GM10248 (cell line): ENCODE results near the gene HOOK1.

Experiments used
- CTCF ChIA-PET: fragments of 300-600 bp; sonication (Branson Sonifier 250); formaldehyde crosslinking; extraction: SDS; loops from one replicate; lab custom pipeline; 2021; ENCODE audit warnings: antibody characterized with exemption; lab: Yijun Ruan, JAX
- POLR2A ChIA-PET: fragments of 350-650 bp; sonication (Branson Sonifier 250); formaldehyde crosslinking; extraction: SDS; loops from one replicate; lab custom pipeline; 2020; ENCODE audit warnings: antibody characterized with exemption; lab: Yijun Ruan, JAX
- DNase-seq: peaks from one replicate; pipeline ENCODE4 v3.0.0; 2012; ENCODE audit errors: extremely low spot score
- TF ChIP-seq, protein P1 (sequence below): IDR thresholded peaks from 2 replicates; pipeline ENCODE4 v1.5.1; 2012; ENCODE audit warnings: mild to moderate bottlenecking, low read depth; ENCODE audit errors: extremely low read depth, missing control alignments, control extremely low read depth

The HOOK1 gene

GRCh38 chr1:59879996-59880505, 65.3 kb downstream of the HOOK1 start:
- POLR2A ChIA-PET, result no interaction called here
- CTCF ChIA-PET, result interaction anchor here (1.5 to 3.8 kb wide), 3 partner anchors 9 to 67 kb away, joined by 3 to 26 read pairs (median 8); no protein-coding TSS in a partner anchor
- no peak for DNase-seq
- TF ChIP-seq, protein P1, sequence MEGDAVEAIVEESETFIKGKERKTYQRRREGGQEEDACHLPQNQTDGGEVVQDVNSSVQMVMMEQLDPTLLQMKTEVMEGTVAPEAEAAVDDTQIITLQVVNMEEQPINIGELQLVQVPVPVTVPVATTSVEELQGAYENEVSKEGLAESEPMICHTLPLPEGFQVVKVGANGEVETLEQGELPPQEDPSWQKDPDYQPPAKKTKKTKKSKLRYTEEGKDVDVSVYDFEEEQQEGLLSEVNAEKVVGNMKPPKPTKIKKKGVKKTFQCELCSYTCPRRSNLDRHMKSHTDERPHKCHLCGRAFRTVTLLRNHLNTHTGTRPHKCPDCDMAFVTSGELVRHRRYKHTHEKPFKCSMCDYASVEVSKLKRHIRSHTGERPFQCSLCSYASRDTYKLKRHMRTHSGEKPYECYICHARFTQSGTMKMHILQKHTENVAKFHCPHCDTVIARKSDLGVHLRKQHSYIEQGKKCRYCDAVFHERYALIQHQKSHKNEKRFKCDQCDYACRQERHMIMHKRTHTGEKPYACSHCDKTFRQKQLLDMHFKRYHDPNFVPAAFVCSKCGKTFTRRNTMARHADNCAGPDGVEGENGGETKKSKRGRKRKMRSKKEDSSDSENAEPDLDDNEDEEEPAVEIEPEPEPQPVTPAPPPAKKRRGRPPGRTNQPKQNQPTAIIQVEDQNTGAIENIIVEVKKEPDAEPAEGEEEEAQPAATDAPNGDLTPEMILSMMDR, result no peak

GRCh38 chr1:59880735-59881134, 66.0 kb downstream of the HOOK1 start:
- TF ChIP-seq, protein P1, result no peak
- no peak for DNase-seq
- CTCF ChIA-PET, result interaction anchor here (3.8 kb wide), 1 partner anchor 66 kb away, joined by 26 read pairs; no protein-coding TSS in a partner anchor
- POLR2A ChIA-PET, result no interaction called here

- no peak for DNase-seq
- CTCF ChIA-PET, result interaction anchor here (1.5 to 3.4 kb wide), 3 partner anchors 8 to 62 kb away, joined by 3 to 10 read pairs (median 9); no protein-coding TSS in a partner anchor
- TF ChIP-seq, protein P1, result no peak
- POLR2A ChIA-PET, result no interaction called here
Measured at GRCh38 chr1:59885160-59885832, 70.5 kb downstream of the HOOK1 start.

DNA sequence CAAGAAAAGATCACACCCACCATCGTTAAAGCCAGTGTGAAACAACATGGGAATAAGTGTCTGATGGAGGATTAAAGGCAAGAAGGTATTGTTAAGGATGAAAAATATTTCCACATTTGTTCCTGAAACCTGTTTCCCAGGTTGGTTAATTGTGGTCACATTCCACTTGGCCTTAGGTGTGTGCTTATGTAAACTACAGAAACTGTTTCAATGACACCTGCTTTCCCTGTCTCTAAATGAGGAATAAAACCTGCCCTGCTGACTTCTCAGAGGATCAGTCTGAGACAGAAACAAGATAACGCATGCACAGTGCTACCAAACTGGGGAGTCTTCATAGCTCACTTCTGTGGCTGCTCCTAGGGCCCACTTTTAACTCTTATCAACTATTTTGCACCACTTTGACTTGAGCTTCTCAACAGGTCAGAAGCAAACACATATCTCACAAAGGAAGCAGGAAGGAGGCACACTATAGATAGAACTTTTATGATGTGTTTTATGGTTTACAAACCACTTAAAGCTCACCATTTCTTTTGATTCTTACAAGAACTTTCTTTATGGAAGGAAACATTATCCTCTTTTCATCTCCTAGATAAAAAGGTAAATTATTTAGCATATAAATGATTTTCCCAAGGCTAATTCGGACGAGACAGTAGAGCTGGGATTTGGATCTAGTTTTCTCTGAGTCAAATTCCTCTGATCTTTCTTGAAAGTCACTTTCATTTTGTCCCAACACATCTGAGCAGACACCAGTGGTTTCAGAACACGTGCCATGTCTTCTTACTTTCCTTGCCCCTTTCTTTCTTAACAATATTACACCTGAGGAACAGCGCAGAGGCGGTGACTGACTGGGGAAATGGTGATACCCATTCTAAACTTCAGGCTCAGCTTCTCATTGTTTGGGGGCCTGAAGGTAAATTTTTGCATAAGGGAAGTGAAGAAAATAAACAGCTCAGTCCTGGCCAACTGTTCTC, 78.4 kb downstream of the HOOK1 start:
- CTCF ChIA-PET, result interaction anchor here (1.1 to 2.2 kb wide), 3 partner anchors 9 to 58 kb away, joined by 3 to 10 read pairs (median 4); no protein-coding TSS in a partner anchor
- POLR2A ChIA-PET, result no interaction called here
- TF ChIP-seq, protein P1, result no peak
- no peak for DNase-seq

GRCh38 chr1:59897165-59897564, 82.4 kb downstream of the HOOK1 start:
- TF ChIP-seq, protein P1, result no peak
- POLR2A ChIA-PET, result no interaction called here
- CTCF ChIA-PET, result no interaction called here
- DNase-seq, result no peak

DNA sequence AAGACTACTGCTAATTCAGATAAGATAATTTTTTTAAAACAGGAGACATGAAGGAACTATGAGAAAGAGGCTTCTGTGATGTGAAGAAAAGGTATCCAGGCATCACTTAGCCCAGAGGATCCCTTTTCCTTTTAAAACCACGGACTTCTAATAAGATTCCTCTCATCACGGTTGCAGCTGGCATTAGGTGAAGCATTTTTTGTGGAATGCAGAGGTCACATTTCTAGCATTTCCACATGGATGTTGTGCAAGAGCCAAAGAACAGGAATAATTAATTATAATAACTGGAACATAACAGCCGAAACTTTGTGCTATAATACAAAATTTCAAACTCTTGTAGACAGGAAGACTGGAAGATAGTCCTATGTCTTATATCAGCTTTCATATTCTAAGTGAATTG, 84.2 kb downstream of the HOOK1 start:
- TF ChIP-seq, protein P1, result no peak
- no peak for DNase-seq
- ChIA-PET CTCF (no interaction called here), POLR2A (no interaction called here)
